ENCODE measurements around the gene PTPRG. TPM values are rescaled to one million over a fixed set of nuclear protein-coding genes. Genes with fewer than 3 reads are reported as not detected.

PTPRG gene
- total and polyA plus RNA-seq, 2 donors (not counting 3 experiments of a cell fraction or from before 2014, with no cell fraction given) = 8.9 to 39.1 TPM

DNA sequence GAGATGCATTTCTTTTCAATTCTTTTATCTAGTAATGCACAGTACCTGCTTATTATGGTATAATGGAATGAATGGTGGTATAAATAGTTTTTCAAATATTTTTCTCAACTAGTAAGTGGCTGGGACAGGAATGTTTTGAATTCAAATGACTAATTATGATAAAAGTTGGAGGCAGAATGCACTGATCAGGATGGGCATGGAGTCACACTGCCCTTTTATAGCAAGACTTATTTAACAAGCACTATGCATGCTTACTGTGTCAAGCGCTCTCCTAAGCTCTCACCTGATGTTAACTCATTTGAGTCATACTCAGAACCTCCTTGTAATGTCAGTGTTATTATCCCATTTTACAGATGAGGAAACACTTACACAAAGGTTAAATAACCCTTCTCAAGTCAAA lies 590.2 kb downstream of the PTPRG start:
- no peak overlapping the region for H3K4me2 ChIP-seq (ENCODE audit: insufficient read depth, low read length)
- no peak overlapping the region for H2AFZ ChIP-seq (ENCODE audit: low read depth, low read length)
- H3K36me3 ChIP-seq (ENCODE audit: control insufficient read depth in 2 of 2, extremely low read depth in 1 of 2, insufficient read depth in 2 of 2, low read length in 2 of 2) = no peaks in the 10 kb centered on the region
- no peaks in the 10 kb centered on the region for H4K20me1 ChIP-seq (replicated peaks; ENCODE audit: control insufficient read depth, extremely low read depth, insufficient read depth, low read length)
- TF ChIP-seq EZH2 (IDR thresholded peaks at IDR 0.05; ENCODE audit: borderline replicate concordance, low read depth, low read length, severe bottlenecking) (no peak), FOS (IDR thresholded peaks at IDR 0.05; ENCODE audit: borderline replicate concordance, insufficient read depth, low read length) (no peak), JUN (IDR thresholded peaks at IDR 0.05; ENCODE audit: borderline replicate concordance, insufficient read depth, insufficient read length, low read depth) (no peak), MYC (IDR thresholded peaks at IDR 0.05; ENCODE audit: low read depth, low read length) (no peak), POLR2A (IDR thresholded peaks at IDR 0.05; ENCODE audit: low read depth, low read length) (no peak), POLR2AphosphoS5 (IDR thresholded peaks at IDR 0.05; ENCODE audit: insufficient read depth, low read depth, low read length) (no peak), GATA2 (IDR thresholded peaks at IDR 0.05; ENCODE audit: insufficient read depth, insufficient read length, low read depth, low read length) (no peak)
- TF ChIP-seq, protein P1, sequence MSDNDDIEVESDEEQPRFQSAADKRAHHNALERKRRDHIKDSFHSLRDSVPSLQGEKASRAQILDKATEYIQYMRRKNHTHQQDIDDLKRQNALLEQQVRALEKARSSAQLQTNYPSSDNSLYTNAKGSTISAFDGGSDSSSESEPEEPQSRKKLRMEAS (IDR thresholded peaks at IDR 0.05; ENCODE audit: insufficient read depth, insufficient read length) = no peak
- TF ChIP-seq, protein P2, sequence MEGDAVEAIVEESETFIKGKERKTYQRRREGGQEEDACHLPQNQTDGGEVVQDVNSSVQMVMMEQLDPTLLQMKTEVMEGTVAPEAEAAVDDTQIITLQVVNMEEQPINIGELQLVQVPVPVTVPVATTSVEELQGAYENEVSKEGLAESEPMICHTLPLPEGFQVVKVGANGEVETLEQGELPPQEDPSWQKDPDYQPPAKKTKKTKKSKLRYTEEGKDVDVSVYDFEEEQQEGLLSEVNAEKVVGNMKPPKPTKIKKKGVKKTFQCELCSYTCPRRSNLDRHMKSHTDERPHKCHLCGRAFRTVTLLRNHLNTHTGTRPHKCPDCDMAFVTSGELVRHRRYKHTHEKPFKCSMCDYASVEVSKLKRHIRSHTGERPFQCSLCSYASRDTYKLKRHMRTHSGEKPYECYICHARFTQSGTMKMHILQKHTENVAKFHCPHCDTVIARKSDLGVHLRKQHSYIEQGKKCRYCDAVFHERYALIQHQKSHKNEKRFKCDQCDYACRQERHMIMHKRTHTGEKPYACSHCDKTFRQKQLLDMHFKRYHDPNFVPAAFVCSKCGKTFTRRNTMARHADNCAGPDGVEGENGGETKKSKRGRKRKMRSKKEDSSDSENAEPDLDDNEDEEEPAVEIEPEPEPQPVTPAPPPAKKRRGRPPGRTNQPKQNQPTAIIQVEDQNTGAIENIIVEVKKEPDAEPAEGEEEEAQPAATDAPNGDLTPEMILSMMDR (IDR thresholded peaks at IDR 0.05; ENCODE audit: extremely low read depth in 1 of 2, insufficient read depth in 1 of 2, low read depth in 1 of 2, low read length in 2 of 2) = no peak
- POLR2A ChIA-PET = no interaction called here
- intact Hi-C loops (cut with micrococcal nuclease) (no loop called here), dilution Hi-C loops (cut with MboI; ENCODE audit: extremely low pct_ligation_motif_present, low sequenced_read_pairs) (no loop called here)
- H3K27me3 ChIP-seq (ENCODE audit: control insufficient read depth in 2 of 2, insufficient read depth in 2 of 2, low read length in 2 of 2) = no peaks in the 10 kb centered on the region
- no peaks in the 10 kb centered on the region for H3K9me3 ChIP-seq (replicated peaks; ENCODE audit: control insufficient read depth, insufficient read depth, low read length)
- no peak overlapping the region for H3K4me3 ChIP-seq (replicated peaks in 1 of 3; ENCODE audit: insufficient read depth in 1 of 3, low read depth in 1 of 3, low read length in 3 of 3)
- H3K79me2 ChIP-seq (ENCODE audit: control insufficient read depth, insufficient read depth, low read length) = no peaks in the 10 kb centered on the region
- no peak overlapping the region for H3K9ac ChIP-seq (replicated peaks; ENCODE audit: extremely low read depth, insufficient read depth, low read length)
- no TSS peak for BruUV-seq (replicated peaks)
- CTCF ChIA-PET = no interaction called here
- H3K27ac ChIP-seq (ENCODE audit: insufficient read depth, low read depth, low read length) = no peak overlapping the region
- no peaks in the 10 kb centered on the region for H3K4me1 ChIP-seq (ENCODE audit: control insufficient read depth, extremely low read depth, insufficient read depth, low read length)
- FAIRE-seq (no peak), DNase-seq (ENCODE audit: low read depth, low spot score) (no peak)
- H3K9me1 ChIP-seq (replicated peaks; ENCODE audit: control insufficient read depth, extremely low read depth, insufficient read depth, low read length) = no peaks in the 10 kb centered on the region
